ENCODE measurements around the gene EEF1AKMT1.
"Not testable (repeated sequence)": the region's sequence is repeated elsewhere in the genome, so short reads cannot be mapped to it uniquely, and the experiment has no call there.

GRCh38 chr13:20681481-20681880 is 92.3 kb downstream of the EEF1AKMT1 start:
- not testable (repeated sequence) for TF ChIP-seq POLR2A (IDR thresholded peaks at IDR 0.05; ENCODE audit: low read depth, low read length); POLR2AphosphoS5 (IDR thresholded peaks at IDR 0.05; ENCODE audit: low read depth, low read length); TAF1 (IDR thresholded peaks at IDR 0.05; ENCODE audit: borderline replicate concordance, low read depth, low read length)

Data from GM12892 (cell line).